A549 (cell line): ENCODE results near the gene RANBP3. TPM values are rescaled to one million over a fixed set of nuclear protein-coding genes. Genes with fewer than 3 reads are reported as not detected.
A peak's percentile ranks its signal among the peaks of the same experiment; 100 is the strongest.

Experiments
- ATAC-seq, 2 experiments: fragments of 200-7000 bp in 1 of 2; fragments of >200 bp in 1 of 2; cut with Nextera tagmentation in 1 of 2; cut with Tn5 transposase in 1 of 2; 3 replicates each; pipeline versions ENCODE4 v1.8.0 to v1.9.1; 2018 to 2020; ENCODE audit warnings: mild to moderate bottlenecking in 1 of 2, moderate library complexity in 1 of 2
- CTCF ChIA-PET: fragments of 300-600 bp; sonication (Branson Sonifier 250); formaldehyde crosslinking; extraction: SDS; loops from one replicate; lab custom pipeline; 2021; ENCODE audit warnings: antibody characterized with exemption, inconsistent platforms; lab: Yijun Ruan, JAX
- POLR2A ChIA-PET: fragments of 350-600 bp; formaldehyde crosslinking; extraction: SDS; loops from one replicate; lab custom pipeline; 2021; ENCODE audit warnings: antibody characterized with exemption, inconsistent platforms; lab: Yijun Ruan, JAX
- DNase-seq, 2 experiments: peaks; one replicate each; pipeline versions ENCODE4 v3.0.0 to v3.0.0-alpha.2; 2011 to 2016; ENCODE audit warnings: low read depth in 1 of 2, low spot score in 1 of 2
- FAIRE-seq: peaks from 2 replicates; lab custom pipeline; 2011; peaks lifted over from hg19 to GRCh38; lab: Jason Lieb, UNC
- H3K27ac ChIP-seq, 2 experiments: fragments of >200 bp; sonication (Bioruptor Twin); formaldehyde crosslinking; 3 replicates each; pipeline ENCODE4 v1.5.1; 2016 to 2017
- H3K4me1 ChIP-seq: fragments of >200 bp; sonication (Bioruptor Twin); formaldehyde crosslinking; 3 replicates; pipeline ENCODE4 v1.6.1; 2016
- H3K4me2 ChIP-seq: fragments of >200 bp; sonication (Bioruptor Twin); formaldehyde crosslinking; 3 replicates; pipeline ENCODE4 v1.6.1; 2016
- H3K4me3 ChIP-seq: fragments of >200 bp; sonication (Bioruptor Twin); formaldehyde crosslinking; 3 replicates; pipeline ENCODE4 v1.5.1; 2016
- H3K9me3 ChIP-seq: fragments of >200 bp; sonication (Bioruptor Twin); formaldehyde crosslinking; 3 replicates; pipeline ENCODE4 v1.6.1; 2016
- BCL3 ChIP-seq: fragments of >200 bp; sonication (Bioruptor Twin); formaldehyde crosslinking; IDR thresholded peaks from 3 replicates; pipeline ENCODE4 v1.6.1; 2016
- BHLHE40 ChIP-seq: IDR thresholded peaks from 2 replicates; pipeline ENCODE4 v1.6.1; 2012; ENCODE audit warnings: low read depth, low read length, inconsistent platforms
- CEBPB ChIP-seq, 2 experiments: fragments of >200 bp in 1 of 2; sonication (Bioruptor Twin) in 1 of 2; formaldehyde crosslinking in 1 of 2; IDR thresholded peaks; 2 replicates each; pipeline ENCODE4 v1.6.1; 2012 to 2016
- CHD2 ChIP-seq: fragments of 150-350 bp; IDR thresholded peaks from 2 replicates; pipeline ENCODE4 v1.6.1; 2014; ENCODE audit warnings: low read length; ENCODE audit not compliant: partially characterized antibody
- CTCF ChIP-seq: fragments of >200 bp; sonication (Bioruptor Twin); formaldehyde crosslinking; IDR thresholded peaks from 3 replicates; pipeline ENCODE4 v1.5.1; 2016
- E2F6 ChIP-seq: IDR thresholded peaks from 2 replicates; pipeline ENCODE4 v1.6.1; 2012; ENCODE audit warnings: low read depth, borderline replicate concordance
- ELK1 ChIP-seq: fragments of 150-350 bp; IDR thresholded peaks from 2 replicates; pipeline ENCODE4 v1.6.1; 2014; ENCODE audit warnings: low read depth, mild to moderate bottlenecking, low read length
- ESRRA ChIP-seq: fragments of 150-350 bp; IDR thresholded peaks from 2 replicates; pipeline ENCODE4 v1.6.1; 2014; ENCODE audit warnings: mild to moderate bottlenecking, low read length, borderline replicate concordance
- GATA3 ChIP-seq: IDR thresholded peaks from 2 replicates; pipeline ENCODE4 v1.6.1; 2012; ENCODE audit warnings: borderline replicate concordance
- HDAC2 ChIP-seq: fragments of 200-600 bp; sonication (generic); IDR thresholded peaks from 2 replicates; pipeline ENCODE4 v1.6.1; 2016
- HES2 ChIP-seq: fragments of >200 bp; sonication (Bioruptor Twin); formaldehyde crosslinking; IDR thresholded peaks from 2 replicates; pipeline ENCODE4 v1.6.1; 2016
- HOXA7 ChIP-seq: fragments of 250-450 bp; sonication (Bioruptor Pico); IDR thresholded peaks from 2 replicates; pipeline ENCODE4 v1.5.0; 2020; ENCODE audit warnings: mild to moderate bottlenecking, moderate library complexity
- HOXB13 ChIP-seq: fragments of 250-450 bp; sonication (Bioruptor Pico); IDR thresholded peaks from 2 replicates; pipeline ENCODE4 v1.5.0; 2020; ENCODE audit warnings: low read depth, mild to moderate bottlenecking, moderate library complexity
- JUN ChIP-seq, 2 experiments: fragments of >200 bp; sonication (Bioruptor Twin); formaldehyde crosslinking; IDR thresholded peaks; 2 replicates in 1 of 2; 3 replicates in 1 of 2; pipeline ENCODE4 v1.6.1; 2016 to 2017
- JUNB ChIP-seq: fragments of >200 bp; sonication (Bioruptor Twin); formaldehyde crosslinking; IDR thresholded peaks from 2 replicates; pipeline ENCODE4 v1.6.1; 2016
- KDM5A ChIP-seq: fragments of 200-600 bp; sonication (generic); IDR thresholded peaks from 2 replicates; pipeline ENCODE4 v1.6.1; 2016; ENCODE audit warnings: antibody characterized with exemption, mild to moderate bottlenecking
- MAX ChIP-seq: IDR thresholded peaks from 2 replicates; pipeline ENCODE4 v1.6.1; 2012
- MYC ChIP-seq: IDR thresholded peaks from 2 replicates; pipeline ENCODE4 v1.6.1; 2012; ENCODE audit warnings: mild to moderate bottlenecking, inconsistent platforms, low read length, improper control_type of control experiment, borderline replicate concordance
- PBX3 ChIP-seq: IDR thresholded peaks from 2 replicates; pipeline ENCODE4 v1.6.1; 2012
- PHF8 ChIP-seq: fragments of 200-600 bp; sonication (generic); IDR thresholded peaks from 2 replicates; pipeline ENCODE4 v1.6.1; 2016; ENCODE audit warnings: low read depth, mild to moderate bottlenecking, antibody characterized with exemption, moderate library complexity, borderline replicate concordance
- POLR2A ChIP-seq: IDR thresholded peaks from 2 replicates; pipeline ENCODE4 v1.6.1; 2012; ENCODE audit warnings: mild to moderate bottlenecking, low read length
- RCOR1 ChIP-seq: fragments of 150-350 bp; IDR thresholded peaks from 2 replicates; pipeline ENCODE4 v1.6.1; 2014; ENCODE audit warnings: antibody characterized with exemption, low read length, low read depth
- REST ChIP-seq: fragments of 200-600 bp; sonication (generic); IDR thresholded peaks from 2 replicates; pipeline ENCODE4 v1.6.1; 2016; ENCODE audit warnings: antibody characterized with exemption, mild to moderate bottlenecking, moderate library complexity
- ZNF302 ChIP-seq: fragments of 250-450 bp; sonication (Bioruptor Pico); IDR thresholded peaks from 2 replicates; pipeline ENCODE4 v1.9.0; 2021; ENCODE audit warnings: inconsistent platforms, mild to moderate bottlenecking, moderate library complexity
- WGBS: methylation state at CpG from one replicate; pipeline ENCODE4 v1.1.6; 2017; ENCODE audit errors: missing lambda C conversion rate; 5-methylcytosine and 5-hydroxymethylcytosine counted together
- polyA plus RNA-seq, 4 experiments: library from polyadenylated mRNA; depleted of rRNA in 3 of 4; stranded (reverse); fragments of >200 nt; fragmentation: RNase III in 1 of 4; extraction: RNeasy Plus Mini Kit Qiagen cat#74134 plus additional on column Dnase treatment in 1 of 4; gene quantifications; 2 replicates in 3 of 4; 3 replicates in 1 of 4; pipeline ENCODE4 v1.2.3, GENCODE V29; 2011 to 2017

Gene RANBP3
- polyA plus RNA-seq, 2 of the 4 experiments (the other 2 are of a cell fraction) = 39.2 to 53.5 TPM

- POLR2A ChIA-PET = interaction anchor here (0.5 to 2.7 kb wide), 12 partner anchors 10 to 217 kb away, joined by 3 to 42 read pairs (median 3); partner anchors contain the start of genes DUS3L, NRTN and RPL36
- TF ChIP-seq HDAC2 = no peak
- TF ChIP-seq GATA3 = peak; percentile 59; the same call in 1 of the 2 replicates
- TF ChIP-seq ZNF302 (CRISPR knock-in tag) = no peak
- TF ChIP-seq POLR2A = peak; percentile 66; the same call in 1 of the 2 replicates
- 0 out of 2 replicates have a peak, but pooled peaks have one; percentile 45 for TF ChIP-seq KDM5A
- 0 out of 2 replicates have a peak, but pooled peaks have one; percentile 67 for TF ChIP-seq E2F6
- peak; percentile 95 for TF ChIP-seq CHD2
- no peak for TF ChIP-seq CTCF
- TF ChIP-seq HOXB13 (CRISPR knock-in tag) = no peak
- TF ChIP-seq JUN (IDR thresholded peaks at IDR 0.05) = peak in 1 of 2 experiments; percentile 73; a peak in 2 of 5 replicates
- TF ChIP-seq ELK1 = no peak
- no peak for TF ChIP-seq HES2
- no peak for TF ChIP-seq JUNB
- peak; percentile 81 for TF ChIP-seq BHLHE40
- no peak for TF ChIP-seq ESRRA
- TF ChIP-seq REST = peak; percentile 87
- 0 out of 3 replicates have a peak, but pooled peaks have one; percentile 38 for TF ChIP-seq BCL3
- peak; percentile 96 for TF ChIP-seq MAX
- peak in 1 of 2 experiments; percentile 23; a peak in 1 of 4 replicates for TF ChIP-seq CEBPB (IDR thresholded peaks at IDR 0.05)
- no peak for TF ChIP-seq HOXA7
- TF ChIP-seq MYC = peak; percentile 94
- TF ChIP-seq RCOR1 = no peak
- TF ChIP-seq PBX3 = 0 out of 2 replicates have a peak, but pooled peaks have one; percentile 29
- peak; percentile 88; the same call in 1 of the 2 replicates for TF ChIP-seq PHF8
- peak within 1 kb of the TSS; percentile 99 for H3K4me3 ChIP-seq
- CTCF ChIA-PET = interaction anchor here (1.0 to 4.4 kb wide), 5 partner anchors 12 to 118 kb away, joined by 3 to 37 read pairs (median 4); no protein-coding TSS in a partner anchor
- FAIRE-seq (no peak), DNase-seq (peak; percentile 83 to 94), ATAC-seq (peak; percentile 81 to 83)
- peak within 1 kb of the TSS; percentile 73 for H3K4me2 ChIP-seq
- H3K4me1 ChIP-seq = peaks cover 5% of the 10 kb centered on the region; the same call in 1 of the 3 replicates
- WGBS = 3% methylated on average over 33 of the region's 57 CpGs
- H3K27ac ChIP-seq = peak within 1 kb of the TSS; percentile 95 to 98
- no peaks in the 10 kb centered on the region for H3K9me3 ChIP-seq
Measured at GRCh38 chr19:5903624-5904351, 74.2 kb downstream of the RANBP3 start, which contains the start of gene NDUFA11. Gene NDUFA11 (minus strand): TSS chr19:5903790. CDS start chr19:5903708, 82 bp downstream.
